Mononuclear cell (primary cell): ENCODE data around the gene SHMT2. TPM values are rescaled to one million over a fixed set of nuclear protein-coding genes. Genes with fewer than 3 reads are reported as not detected.

Source experiments
- H3K27me3 ChIP-seq: 2 replicates; pipeline ENCODE4 v1.6.0; 2011; ENCODE audit warnings: low read length, control low read depth; ENCODE audit not compliant: insufficient read depth
- H3K4me1 ChIP-seq: 2 replicates; pipeline ENCODE4 v1.5.1; 2011; ENCODE audit warnings: mild to moderate bottlenecking, low read length, control low read depth; ENCODE audit not compliant: insufficient read depth
- H3K4me3 ChIP-seq: 2 replicates; pipeline ENCODE4 v1.5.1; 2011; ENCODE audit warnings: mild to moderate bottlenecking, low read length, moderate library complexity
- H3K9me3 ChIP-seq: 2 replicates; pipeline ENCODE4 v1.5.1; 2011; ENCODE audit warnings: low read depth, mild to moderate bottlenecking, control low read depth, low read length
- total RNA-seq: library from RNA; depleted of rRNA; stranded (reverse); fragments of >200 nt; gene quantifications from one replicate; pipeline ENCODE4 v1.2.3, GENCODE V29; 2012

Gene SHMT2
- total RNA-seq, 1 donor: 50.6 TPM

GRCh38 chr12:57193706-57194245, 35.7 kb upstream of the SHMT2 start:
- Histone ChIP-seq H3K4me1 (no peaks in the 10 kb centered on the region), H3K9me3 (no peaks in the 10 kb centered on the region), H3K4me3 (no peak overlapping the region), H3K27me3 (no peaks in the 10 kb centered on the region)

DNA sequence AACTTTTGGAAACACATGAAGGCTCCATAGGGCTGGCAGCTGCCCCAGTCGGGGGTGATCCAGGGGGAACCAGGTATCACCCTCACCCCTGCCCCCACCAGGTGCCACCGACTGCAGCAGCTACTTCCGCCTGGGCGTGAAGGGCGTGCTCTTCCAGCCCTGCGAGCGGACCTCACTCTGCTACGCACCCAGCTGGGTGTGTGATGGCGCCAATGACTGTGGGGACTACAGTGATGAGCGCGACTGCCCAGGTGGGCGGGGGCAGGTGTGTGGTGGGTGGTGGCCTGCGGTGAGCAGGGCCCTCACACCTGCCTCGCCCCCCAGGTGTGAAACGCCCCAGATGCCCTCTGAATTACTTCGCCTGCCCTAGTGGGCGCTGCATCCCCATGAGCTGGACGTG, 35.3 kb upstream of the SHMT2 start:
- Histone ChIP-seq H3K27me3 (no peaks in the 10 kb centered on the region), H3K9me3 (no peaks in the 10 kb centered on the region), H3K4me3 (no peak overlapping the region), H3K4me1 (no peaks in the 10 kb centered on the region)

DNA sequence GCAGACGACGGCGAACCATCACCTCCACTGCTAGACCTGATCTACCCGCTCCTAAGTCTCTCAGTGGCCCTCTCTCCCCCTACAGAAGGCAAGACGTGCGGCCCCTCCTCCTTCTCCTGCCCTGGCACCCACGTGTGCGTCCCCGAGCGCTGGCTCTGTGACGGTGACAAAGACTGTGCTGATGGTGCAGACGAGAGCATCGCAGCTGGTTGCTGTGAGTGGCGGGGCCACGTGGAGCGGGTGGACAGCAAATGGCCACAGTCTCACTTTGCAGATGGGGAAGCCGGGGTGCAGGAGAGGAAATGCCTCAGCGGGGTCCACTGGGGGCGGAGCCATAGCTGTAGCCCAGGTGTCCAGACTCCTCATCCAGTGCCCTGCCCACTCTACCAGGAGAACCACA, 34.3 kb upstream of the SHMT2 start:
- Histone ChIP-seq H3K4me1 (no peaks in the 10 kb centered on the region), H3K27me3 (no peaks in the 10 kb centered on the region), H3K4me3 (no peak overlapping the region), H3K9me3 (no peaks in the 10 kb centered on the region)

- H3K9me3 ChIP-seq: no peaks in the 10 kb centered on the region
- H3K27me3 ChIP-seq: no peaks in the 10 kb centered on the region
- no peaks in the 10 kb centered on the region for H3K4me1 ChIP-seq
- no peak overlapping the region for H3K4me3 ChIP-seq
Measured at GRCh38 chr12:57195611-57196371, 33.7 kb upstream of the SHMT2 start.

DNA sequence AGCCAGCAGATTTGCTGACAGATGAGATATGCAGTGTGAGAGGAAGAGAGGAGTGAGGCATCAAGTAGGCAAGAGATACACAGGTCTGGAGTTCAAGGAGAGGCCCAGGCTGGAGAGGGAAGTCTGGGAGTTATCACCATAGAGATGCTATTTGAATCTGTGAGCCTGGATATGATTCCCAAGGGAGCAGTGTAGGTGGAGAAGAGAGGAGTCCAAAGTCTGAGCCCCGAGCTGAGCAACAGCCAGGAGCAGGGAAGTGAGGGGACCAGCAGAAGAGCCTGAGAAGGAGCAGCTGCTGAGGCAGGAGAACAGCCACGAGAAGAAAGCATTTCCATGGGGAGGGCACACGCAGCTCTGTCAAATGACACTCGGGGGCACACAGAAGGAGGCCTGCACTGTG, 33.1 kb upstream of the SHMT2 start:
- H3K4me3 ChIP-seq: no peak overlapping the region

GRCh38 chr12:57196956-57197355, 32.6 kb upstream of the SHMT2 start:
- no peaks in the 10 kb centered on the region for H3K4me1 ChIP-seq
- no peaks in the 10 kb centered on the region for H3K9me3 ChIP-seq
- no peaks in the 10 kb centered on the region for H3K27me3 ChIP-seq
- H3K4me3 ChIP-seq: no peak overlapping the region

More for the DNA sequence above, 33.1 kb upstream of the SHMT2 start:
- Histone ChIP-seq H3K9me3 (no peaks in the 10 kb centered on the region), H3K27me3 (no peaks in the 10 kb centered on the region), H3K4me1 (no peaks in the 10 kb centered on the region)

DNA sequence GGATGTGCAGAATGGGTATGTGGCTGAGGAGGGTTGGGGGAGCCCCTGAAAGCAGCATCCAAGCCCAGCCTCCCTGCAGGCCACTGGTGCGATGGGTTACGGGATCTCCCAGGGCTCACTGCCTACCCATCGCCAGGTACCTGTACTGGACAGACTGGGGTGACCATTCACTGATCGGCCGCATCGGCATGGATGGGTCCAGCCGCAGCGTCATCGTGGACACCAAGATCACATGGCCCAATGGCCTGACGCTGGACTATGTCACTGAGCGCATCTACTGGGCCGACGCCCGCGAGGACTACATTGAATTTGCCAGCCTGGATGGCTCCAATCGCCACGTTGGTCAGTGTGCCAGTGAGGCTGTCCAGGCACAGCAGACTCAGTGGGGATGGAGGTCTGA, 31.2 kb upstream of the SHMT2 start:
- H3K9me3 ChIP-seq: no peaks in the 10 kb centered on the region
- H3K27me3 ChIP-seq: no peaks in the 10 kb centered on the region
- H3K4me1 ChIP-seq: no peaks in the 10 kb centered on the region
- no peak overlapping the region for H3K4me3 ChIP-seq

- Histone ChIP-seq H3K4me3 (no peak overlapping the region), H3K27me3 (no peaks in the 10 kb centered on the region), H3K9me3 (no peaks in the 10 kb centered on the region), H3K4me1 (no peaks in the 10 kb centered on the region)
Measured at GRCh38 chr12:57199191-57199590, 30.3 kb upstream of the SHMT2 start.

- Histone ChIP-seq H3K27me3 (no peaks in the 10 kb centered on the region), H3K4me3 (no peak overlapping the region), H3K4me1 (no peaks in the 10 kb centered on the region), H3K9me3 (no peaks in the 10 kb centered on the region)
Measured at GRCh38 chr12:57200497-57200896, 29.0 kb upstream of the SHMT2 start.

DNA sequence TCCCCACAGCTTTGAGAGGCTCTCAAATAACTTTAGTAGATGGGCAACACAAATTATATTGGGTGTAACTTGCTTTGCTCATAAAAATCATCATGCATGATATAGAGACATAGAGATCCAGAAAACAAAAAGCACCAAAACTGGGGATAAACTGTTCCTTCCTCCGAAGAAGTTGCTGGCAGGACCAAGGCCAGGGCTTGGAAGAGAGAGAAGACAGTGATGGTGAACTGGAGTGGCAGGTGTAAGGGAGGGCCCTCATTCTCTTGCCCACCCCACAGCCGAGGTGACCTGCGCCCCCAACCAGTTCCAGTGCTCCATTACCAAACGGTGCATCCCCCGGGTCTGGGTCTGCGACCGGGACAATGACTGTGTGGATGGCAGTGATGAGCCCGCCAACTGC, 28.3 kb upstream of the SHMT2 start:
- H3K4me3 ChIP-seq: no peak overlapping the region
- H3K27me3 ChIP-seq: no peaks in the 10 kb centered on the region

GRCh38 chr12:57201631-57202030, 27.9 kb upstream of the SHMT2 start:
- Histone ChIP-seq H3K9me3 (no peaks in the 10 kb centered on the region), H3K4me1 (no peaks in the 10 kb centered on the region), H3K4me3 (no peak overlapping the region), H3K27me3 (no peaks in the 10 kb centered on the region)

More for the DNA sequence above, 28.3 kb upstream of the SHMT2 start:
- Histone ChIP-seq H3K4me1 (no peaks in the 10 kb centered on the region), H3K9me3 (no peaks in the 10 kb centered on the region)

- no peaks in the 10 kb centered on the region for H3K9me3 ChIP-seq
- no peak overlapping the region for H3K4me3 ChIP-seq
- H3K27me3 ChIP-seq: no peaks in the 10 kb centered on the region
- no peaks in the 10 kb centered on the region for H3K4me1 ChIP-seq
Measured at GRCh38 chr12:57202321-57202720, 27.2 kb upstream of the SHMT2 start.

- no peaks in the 10 kb centered on the region for H3K4me1 ChIP-seq
- H3K9me3 ChIP-seq: no peaks in the 10 kb centered on the region
- no peaks in the 10 kb centered on the region for H3K27me3 ChIP-seq
- H3K4me3 ChIP-seq: no peak overlapping the region
Measured at GRCh38 chr12:57203201-57203600, 26.3 kb upstream of the SHMT2 start.

GRCh38 chr12:57203791-57204190, 25.7 kb upstream of the SHMT2 start:
- H3K4me3 ChIP-seq: no peak overlapping the region
- H3K9me3 ChIP-seq: no peaks in the 10 kb centered on the region
- no peaks in the 10 kb centered on the region for H3K4me1 ChIP-seq
- H3K27me3 ChIP-seq: no peaks in the 10 kb centered on the region

- H3K4me1 ChIP-seq: no peaks in the 10 kb centered on the region
Measured at GRCh38 chr12:57204454-57204853, 25.1 kb upstream of the SHMT2 start.

DNA sequence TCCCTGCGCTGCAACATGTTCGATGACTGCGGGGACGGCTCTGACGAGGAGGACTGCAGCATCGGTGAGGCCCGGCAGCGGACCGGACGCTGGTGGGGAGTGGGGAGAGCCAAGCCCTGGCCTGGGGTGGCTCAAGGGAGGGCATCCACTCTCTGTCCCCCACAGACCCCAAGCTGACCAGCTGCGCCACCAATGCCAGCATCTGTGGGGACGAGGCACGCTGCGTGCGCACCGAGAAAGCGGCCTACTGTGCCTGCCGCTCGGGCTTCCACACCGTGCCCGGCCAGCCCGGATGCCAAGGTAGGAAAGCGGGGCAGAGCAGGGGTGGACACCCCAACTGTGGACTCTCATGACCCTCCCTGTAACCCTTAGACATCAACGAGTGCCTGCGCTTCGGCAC, 24.3 kb upstream of the SHMT2 start:
- Histone ChIP-seq H3K4me1 (no peaks in the 10 kb centered on the region), H3K9me3 (no peaks in the 10 kb centered on the region), H3K27me3 (no peaks in the 10 kb centered on the region), H3K4me3 (no peak overlapping the region)

More at GRCh38 chr12:57204454-57204853, 25.1 kb upstream of the SHMT2 start:
- Histone ChIP-seq H3K9me3 (no peaks in the 10 kb centered on the region), H3K4me3 (no peak overlapping the region), H3K27me3 (no peaks in the 10 kb centered on the region)
